GM23248 (cell line): ENCODE data around the gene LTN1.

Source experiments
- EZH2 ChIP-seq: fragments of 200-600 bp; sonication (generic); IDR thresholded peaks from 2 replicates; pipeline ENCODE4 v1.6.1; 2018; ENCODE audit warnings: antibody characterized with exemption, mild to moderate bottlenecking; ENCODE audit not compliant: insufficient read depth, poor library complexity, severe bottlenecking
- EZH2phosphoT487 ChIP-seq: fragments of 200-600 bp; sonication (generic); IDR thresholded peaks from 2 replicates; pipeline ENCODE4 v1.6.1; 2018; ENCODE audit warnings: antibody characterized with exemption, moderate library complexity, mild to moderate bottlenecking, low read depth; ENCODE audit not compliant: insufficient read depth

- TF ChIP-seq EZH2phosphoT487, result no peak
- no peak for TF ChIP-seq EZH2
Observed at GRCh38 chr21:28991861-28992525, 684 bp downstream of the LTN1 start.
